Measurements from ENCODE around the gene GRIK1. TPM values are rescaled to one million over a fixed set of nuclear protein-coding genes. Genes with fewer than 3 reads are reported as not detected.

GRIK1 gene
- total RNA-seq, 4 donors from 2014 or later, result not detected

DNA sequence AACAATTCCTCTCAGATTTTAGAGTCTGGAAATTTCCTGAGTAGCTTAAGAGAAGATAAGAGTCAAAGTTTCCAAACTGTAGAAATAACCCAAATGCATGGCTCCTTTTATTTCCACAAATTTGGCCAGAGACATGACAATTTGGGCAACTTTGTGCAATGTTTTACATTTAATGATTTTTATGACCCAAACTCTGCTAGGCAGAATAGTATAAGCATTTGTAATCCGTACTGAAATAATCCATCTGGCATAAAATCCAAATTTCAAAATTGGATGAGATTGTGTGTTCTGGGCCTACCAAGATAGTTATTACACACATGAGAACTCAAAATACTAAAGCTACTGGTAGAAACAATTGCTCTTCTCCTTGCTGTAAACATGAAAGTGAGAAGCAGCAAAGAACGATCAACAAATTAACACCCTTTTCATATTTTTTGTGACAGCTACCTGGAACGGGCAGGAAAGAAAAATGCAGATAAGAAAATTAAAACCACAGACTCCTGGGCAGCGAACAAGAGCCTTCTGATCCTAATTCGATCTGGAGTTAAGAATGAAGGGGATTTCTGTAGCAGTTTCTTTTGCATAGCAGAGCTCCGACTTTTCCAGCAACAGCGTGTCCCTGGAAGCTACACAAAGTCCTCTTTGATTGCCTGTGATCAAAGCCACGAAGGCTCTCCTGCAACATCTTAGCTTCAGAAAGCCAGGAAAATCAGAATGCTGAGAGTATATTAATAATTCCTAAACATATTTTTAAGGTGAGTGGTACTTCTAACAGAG lies 191.2 kb downstream of the GRIK1 start:
- H3K27me3 ChIP-seq, result no peaks in the 10 kb centered on the region
- intact Hi-C loops (cut with DNase I; ENCODE audit: low total_unique reads), result no loop called here
- DNase-seq, result no peak
- WGBS, 2 donors (ENCODE audit: low coverage in 1 of 2), result 64% methylated on average over 8 of the region's 8 CpGs
- no peaks in the 10 kb centered on the region for H3K36me3 ChIP-seq
- H3K27ac ChIP-seq, result no peak overlapping the region
- no peaks in the 10 kb centered on the region for H3K9me3 ChIP-seq
- no peaks in the 10 kb centered on the region for H3K4me1 ChIP-seq
- no peak overlapping the region for H3K4me3 ChIP-seq
- in situ Hi-C loops (cut with MboI; ENCODE audit: low pct_ligation_motif_present in 1 of 4, low pct_unique_long_range_greater_than_20kb in 1 of 4, low sequenced_read_pairs in 3 of 4), result no loop called here
- TF ChIP-seq POLR2A (IDR thresholded peaks at IDR 0.05), result no peak
- TF ChIP-seq POLR2AphosphoS5 (IDR thresholded peaks at IDR 0.05), result no peak
- no peak for TF ChIP-seq CTCF (IDR thresholded peaks at IDR 0.05)
- no peak for TF ChIP-seq EP300 (IDR thresholded peaks at IDR 0.05; ENCODE audit: low read depth)

GRCh38 chr21:29741761-29742160 lies 198.0 kb downstream of the GRIK1 start:
- Histone ChIP-seq H3K4me3 (no peak overlapping the region), H3K9me3 (no peaks in the 10 kb centered on the region), H3K36me3 (no peaks in the 10 kb centered on the region), H3K27ac (no peak overlapping the region), H3K27me3 (no peaks in the 10 kb centered on the region), H3K4me1 (no peaks in the 10 kb centered on the region)
- in situ Hi-C loops (cut with MboI; ENCODE audit: low pct_ligation_motif_present in 1 of 4, low pct_unique_long_range_greater_than_20kb in 1 of 4, low sequenced_read_pairs in 3 of 4) (no loop called here), intact Hi-C loops (cut with DNase I; ENCODE audit: low total_unique reads) (no loop called here)
- no peak for DNase-seq
- 57 to 82% methylated on average over 2 of the region's 2 CpGs for WGBS, 2 donors (ENCODE audit: low coverage in 1 of 2)
- TF ChIP-seq POLR2A (IDR thresholded peaks at IDR 0.05) (no peak), EP300 (IDR thresholded peaks at IDR 0.05; ENCODE audit: low read depth) (no peak), POLR2AphosphoS5 (IDR thresholded peaks at IDR 0.05) (no peak), CTCF (IDR thresholded peaks at IDR 0.05) (no peak)

- intact Hi-C loops (cut with DNase I; ENCODE audit: low total_unique reads), result no loop called here
- no peak overlapping the region for H3K4me3 ChIP-seq
- no peaks in the 10 kb centered on the region for H3K27me3 ChIP-seq
- WGBS, 2 donors (ENCODE audit: low coverage in 1 of 2), result 50 to 59% methylated on average over 1 of the region's 1 CpG
- no peaks in the 10 kb centered on the region for H3K4me1 ChIP-seq
- no peak for TF ChIP-seq CTCF (IDR thresholded peaks at IDR 0.05)
- no peak for TF ChIP-seq POLR2A (IDR thresholded peaks at IDR 0.05)
- no peak for TF ChIP-seq POLR2AphosphoS5 (IDR thresholded peaks at IDR 0.05)
- no peak for TF ChIP-seq EP300 (IDR thresholded peaks at IDR 0.05; ENCODE audit: low read depth)
- in situ Hi-C loops (cut with MboI; ENCODE audit: low pct_ligation_motif_present in 1 of 4, low pct_unique_long_range_greater_than_20kb in 1 of 4, low sequenced_read_pairs in 3 of 4), result no loop called here
- H3K9me3 ChIP-seq, result no peaks in the 10 kb centered on the region
- no peak for DNase-seq
- no peak overlapping the region for H3K27ac ChIP-seq
- H3K36me3 ChIP-seq, result no peaks in the 10 kb centered on the region
Observed at GRCh38 chr21:29739176-29739575, 200.6 kb downstream of the GRIK1 start.

DNA sequence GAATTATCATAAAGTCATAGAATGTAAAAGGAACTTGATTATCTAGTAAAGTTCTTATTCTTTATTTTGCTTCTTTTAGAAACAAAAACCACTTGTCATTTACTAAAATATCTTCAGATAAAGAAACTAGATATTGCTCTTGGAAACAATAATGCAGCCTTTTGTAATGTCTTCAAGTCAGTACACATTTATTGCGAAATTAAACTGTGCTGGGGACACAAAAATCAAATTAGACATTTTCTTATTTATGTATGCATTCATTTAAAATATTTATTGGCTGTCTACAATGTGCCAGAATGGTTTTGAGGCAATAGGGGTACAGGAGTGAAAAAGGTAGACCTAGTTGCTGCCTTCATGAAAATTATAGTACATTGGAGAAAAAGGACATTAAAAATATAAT lies 201.1 kb downstream of the GRIK1 start:
- in situ Hi-C loops (cut with MboI; ENCODE audit: low pct_ligation_motif_present in 1 of 4, low pct_unique_long_range_greater_than_20kb in 1 of 4, low sequenced_read_pairs in 3 of 4), result no loop called here
- no peak overlapping the region for H3K27ac ChIP-seq
- H3K4me1 ChIP-seq, result no peaks in the 10 kb centered on the region
- TF ChIP-seq EP300 (IDR thresholded peaks at IDR 0.05; ENCODE audit: low read depth) (no peak), POLR2AphosphoS5 (IDR thresholded peaks at IDR 0.05) (no peak), CTCF (IDR thresholded peaks at IDR 0.05) (no peak)
- no peaks in the 10 kb centered on the region for H3K36me3 ChIP-seq
- intact Hi-C loops (cut with DNase I; ENCODE audit: low total_unique reads), result no loop called here
- no peak overlapping the region for H3K4me3 ChIP-seq
- H3K27me3 ChIP-seq, result no peaks in the 10 kb centered on the region
- no peak for DNase-seq
- H3K9me3 ChIP-seq, result no peaks in the 10 kb centered on the region
- 73 to 93% methylated on average over 1 of the region's 1 CpG for WGBS, 2 donors (ENCODE audit: low coverage in 1 of 2)
